ENCODE measurements around the gene F5. TPM values are rescaled to one million over a fixed set of nuclear protein-coding genes. Genes with fewer than 3 reads are reported as not detected.
"Not testable (repeated sequence)": the region's sequence is repeated elsewhere in the genome, so short reads cannot be mapped to it uniquely, and the experiment has no call there.

The F5 gene
- total RNA-seq, 2 donors from 2014 or later = 1.00 to 2.5 TPM

- intact Hi-C loops (cut with DNase I) = no loop called here
- no peak for DNase-seq (ENCODE audit: low spot score)
Measured at GRCh38 chr1:169515641-169516040, 70.6 kb downstream of the F5 start.

GRCh38 chr1:169514566-169515270 is 71.6 kb downstream of the F5 start:
- no peak for DNase-seq (ENCODE audit: low spot score)
- intact Hi-C loops (cut with DNase I) = no loop called here

- intact Hi-C loops (cut with DNase I) = no loop called here
- no peak for DNase-seq (ENCODE audit: low spot score)
Measured at GRCh38 chr1:169513208-169513607, 73.1 kb downstream of the F5 start.

GRCh38 chr1:169511316-169512005 is 74.8 kb downstream of the F5 start:
- intact Hi-C loops (cut with DNase I) = no loop called here
- no peak for DNase-seq (ENCODE audit: low spot score)

GRCh38 chr1:169510060-169510459 is 76.2 kb downstream of the F5 start:
- DNase-seq (ENCODE audit: low spot score) = no peak
- intact Hi-C loops (cut with DNase I) = no loop called here

- DNase-seq (ENCODE audit: low spot score) = no peak
- intact Hi-C loops (cut with DNase I) = no loop called here
Measured at GRCh38 chr1:169509354-169509753, 76.9 kb downstream of the F5 start.

GRCh38 chr1:169508432-169509338 is 77.6 kb downstream of the F5 start:
- intact Hi-C loops (cut with DNase I) = no loop called here
- no peak for DNase-seq (ENCODE audit: low spot score)

GRCh38 chr1:169507413-169507812 is 78.9 kb downstream of the F5 start:
- intact Hi-C loops (cut with DNase I) = no loop called here
- no peak for DNase-seq (ENCODE audit: low spot score)

GRCh38 chr1:169503601-169504000 is 82.7 kb downstream of the F5 start:
- DNase-seq (ENCODE audit: low spot score); intact Hi-C loops (cut with DNase I): not testable (repeated sequence)

GRCh38 chr1:169499807-169500206 is 86.5 kb downstream of the F5 start:
- intact Hi-C loops (cut with DNase I) = no loop called here

GRCh38 chr1:169497317-169497716 is 89.0 kb downstream of the F5 start:
- DNase-seq (ENCODE audit: low spot score) = no peak
- intact Hi-C loops (cut with DNase I) = no loop called here

More at GRCh38 chr1:169499807-169500206, 86.5 kb downstream of the F5 start:
- no peak for DNase-seq (ENCODE audit: low spot score)

GRCh38 chr1:169495916-169496315 is 90.4 kb downstream of the F5 start:
- intact Hi-C loops (cut with DNase I) = no loop called here
- no peak for DNase-seq (ENCODE audit: low spot score)

GRCh38 chr1:169495046-169495775 is 91.1 kb downstream of the F5 start:
- intact Hi-C loops (cut with DNase I) = no loop called here
- no peak for DNase-seq (ENCODE audit: low spot score)

- intact Hi-C loops (cut with DNase I) = no loop called here
- DNase-seq (ENCODE audit: low spot score) = no peak
Measured at GRCh38 chr1:169494343-169494742, 91.9 kb downstream of the F5 start.

- DNase-seq (ENCODE audit: low spot score) = no peak
- intact Hi-C loops (cut with DNase I) = no loop called here
Measured at GRCh38 chr1:169493251-169493650, 93.0 kb downstream of the F5 start.

- intact Hi-C loops (cut with DNase I) = no loop called here
- no peak for DNase-seq (ENCODE audit: low spot score)
Measured at GRCh38 chr1:169491845-169492281, 94.4 kb downstream of the F5 start.

GRCh38 chr1:169488157-169488556 is 98.1 kb downstream of the F5 start:
- no peak for DNase-seq (ENCODE audit: low spot score)
- intact Hi-C loops (cut with DNase I) = no loop called here

GRCh38 chr1:169487561-169487960 is 98.7 kb downstream of the F5 start:
- intact Hi-C loops (cut with DNase I) = no loop called here
- DNase-seq (ENCODE audit: low spot score) = no peak

- DNase-seq (ENCODE audit: low spot score) = no peak
- intact Hi-C loops (cut with DNase I) = no loop called here
Measured at GRCh38 chr1:169487133-169487532, 99.1 kb downstream of the F5 start.

Measured in posterior vena cava (tissue), 2 donors.